Left renal pelvis (tissue), 4 donors: ENCODE results near the gene CD68. TPM values are rescaled to one million over a fixed set of nuclear protein-coding genes. Genes with fewer than 3 reads are reported as not detected.

ENCODE experiments used
- DNase-seq, 4 donors: peaks; one replicate each; pipeline ENCODE4 v3.0.0-alpha.2; 2013; ENCODE audit warnings: low read depth in 4 of 4, low spot score in 3 of 4
- polyA plus RNA-seq, 4 donors: library from polyadenylated mRNA; unstranded; fragments of 120-200 nt; gene quantifications; one replicate each; pipeline ENCODE4 v1.2.1, GENCODE V29; 2013; ENCODE audit not compliant: insufficient read length in 4 of 4

The CD68 gene
- polyA plus RNA-seq, 4 donors = 32.3 to 70.7 (median 54.9) TPM

DNA sequence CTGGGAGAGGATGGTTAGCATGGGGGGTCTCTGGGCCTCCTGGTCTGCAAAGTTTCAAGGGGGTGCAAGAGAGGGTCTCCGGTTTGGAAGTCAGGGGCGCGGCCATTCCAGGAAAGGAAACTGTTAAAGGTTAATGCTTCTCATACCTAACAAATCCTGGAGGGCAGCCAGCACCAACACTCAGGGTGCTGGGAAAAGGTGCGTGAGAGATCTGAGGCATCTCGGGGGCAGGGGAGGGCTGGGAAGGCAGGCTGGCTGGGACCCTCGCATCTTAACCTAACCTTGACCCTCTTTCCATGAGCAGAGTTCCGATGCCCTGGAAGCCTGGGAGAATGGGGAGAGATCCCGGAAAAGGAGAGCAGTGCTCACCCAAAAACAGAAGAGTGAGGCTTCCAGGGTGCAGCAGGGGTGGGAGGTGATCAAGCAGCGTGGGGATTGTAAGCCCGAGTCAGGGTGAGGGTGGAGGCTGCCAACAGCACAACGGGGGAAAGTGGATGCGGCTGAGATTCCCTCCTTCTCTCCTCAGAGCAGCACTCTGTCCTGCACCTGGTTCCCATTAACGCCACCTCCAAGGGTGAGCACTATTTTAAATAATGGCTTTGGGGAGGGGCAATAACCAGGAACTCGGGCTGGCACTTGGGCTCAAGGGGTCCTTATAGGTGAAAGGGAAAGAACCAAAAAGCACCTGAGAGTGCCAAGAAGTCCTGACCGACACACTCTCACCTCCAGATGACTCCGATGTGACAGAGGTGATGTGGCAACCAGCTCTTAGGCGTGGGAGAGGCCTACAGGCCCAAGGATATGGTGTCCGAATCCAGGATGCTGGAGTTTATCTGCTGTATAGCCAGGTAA is 19.9 kb upstream of the CD68 start:
- DNase-seq = no peak

DNA sequence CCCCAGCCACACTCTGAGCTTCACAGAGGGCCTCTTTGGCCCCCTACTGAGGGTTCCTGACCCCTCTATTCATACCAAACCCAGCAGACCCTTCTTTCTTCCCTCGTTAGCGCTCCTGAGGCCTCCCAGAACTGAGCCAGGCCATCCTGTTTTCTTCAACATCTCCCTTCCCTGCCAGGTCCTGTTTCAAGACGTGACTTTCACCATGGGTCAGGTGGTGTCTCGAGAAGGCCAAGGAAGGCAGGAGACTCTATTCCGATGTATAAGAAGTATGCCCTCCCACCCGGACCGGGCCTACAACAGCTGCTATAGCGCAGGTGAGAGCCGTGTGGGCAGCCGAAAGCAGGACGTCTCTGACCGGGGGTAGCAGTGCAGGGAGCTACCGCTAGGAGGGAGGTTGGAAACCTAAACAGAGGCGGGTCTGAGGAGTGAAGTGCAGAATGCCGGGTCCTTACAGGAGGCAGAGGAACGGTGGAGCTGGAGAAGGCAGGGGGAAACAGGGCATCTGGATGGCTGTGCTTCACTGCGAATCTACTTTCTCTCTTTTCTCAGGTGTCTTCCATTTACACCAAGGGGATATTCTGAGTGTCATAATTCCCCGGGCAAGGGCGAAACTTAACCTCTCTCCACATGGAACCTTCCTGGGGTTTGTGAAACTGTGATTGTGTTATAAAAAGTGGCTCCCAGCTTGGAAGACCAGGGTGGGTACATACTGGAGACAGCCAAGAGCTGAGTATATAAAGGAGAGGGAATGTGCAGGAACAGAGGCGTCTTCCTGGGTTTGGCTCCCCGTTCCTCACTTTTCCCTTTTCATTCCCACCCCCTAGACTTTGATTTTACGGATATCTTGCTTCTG is 19.0 kb upstream of the CD68 start:
- DNase-seq = no peak

DNA sequence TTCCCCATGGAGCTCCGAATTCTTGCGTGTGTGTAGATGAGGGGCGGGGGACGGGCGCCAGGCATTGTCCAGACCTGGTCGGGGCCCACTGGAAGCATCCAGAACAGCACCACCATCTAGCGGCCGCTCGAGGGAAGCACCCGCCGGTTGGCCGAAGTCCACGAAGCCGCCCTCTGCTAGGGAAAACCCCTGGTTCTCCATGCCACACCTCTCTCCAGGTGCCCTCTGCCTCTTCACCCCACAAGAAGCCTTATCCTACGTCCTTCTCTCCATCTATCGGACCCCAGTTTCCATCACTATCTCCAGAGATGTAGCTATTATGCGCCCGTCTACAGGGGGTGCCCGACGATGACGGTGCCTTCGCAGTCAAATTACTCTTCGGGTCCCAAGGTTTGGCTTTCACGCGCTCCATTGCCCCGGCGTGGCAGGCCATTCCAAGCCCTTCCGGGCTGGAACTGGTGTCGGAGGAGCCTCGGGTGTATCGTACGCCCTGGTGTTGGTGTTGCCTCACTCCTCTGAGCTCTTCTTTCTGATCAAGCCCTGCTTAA is 18.3 kb upstream of the CD68 start:
- peak in 1 of 4 donors; percentile 80 for DNase-seq

DNA sequence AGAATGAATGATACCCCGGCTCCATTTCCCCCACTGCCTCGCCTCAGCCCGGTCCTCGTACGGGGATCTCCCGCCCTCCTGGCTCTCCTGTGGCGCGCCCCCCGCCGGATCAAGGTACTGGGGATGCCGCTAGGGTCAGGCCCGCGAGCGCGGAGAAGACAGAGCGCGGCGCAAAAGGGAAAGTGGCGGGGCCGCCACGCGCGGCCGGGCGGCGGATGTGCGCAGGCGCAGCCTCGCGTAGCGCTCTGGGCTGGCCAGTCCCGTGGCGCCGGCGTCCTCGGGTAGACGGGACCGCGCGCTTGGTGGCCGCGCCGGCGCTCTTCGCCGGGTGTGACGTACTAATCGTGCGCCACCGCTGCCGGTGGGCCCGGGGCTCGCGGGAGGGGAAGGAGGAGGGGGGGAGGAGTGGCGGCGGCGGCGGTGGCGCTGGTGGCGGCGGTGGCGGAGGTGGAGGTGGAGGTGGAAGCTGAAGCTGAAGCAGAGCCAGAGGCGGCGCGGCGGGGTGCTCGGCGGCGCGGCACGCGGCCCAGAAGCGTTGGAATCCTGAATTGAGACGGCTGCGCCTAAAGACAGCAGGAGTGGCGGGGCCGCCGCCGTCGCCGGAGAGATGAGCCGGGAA is 17.7 kb upstream of the CD68 start, which contains the start of gene SENP3:
Gene SENP3, plus strand, starts transcription at position 331 of the 619 bp plus-strand sequence. CDS start 1,158 bp downstream, outside the sequence.
- DNase-seq = peak; percentile 75 to 85 (median 80)

DNA sequence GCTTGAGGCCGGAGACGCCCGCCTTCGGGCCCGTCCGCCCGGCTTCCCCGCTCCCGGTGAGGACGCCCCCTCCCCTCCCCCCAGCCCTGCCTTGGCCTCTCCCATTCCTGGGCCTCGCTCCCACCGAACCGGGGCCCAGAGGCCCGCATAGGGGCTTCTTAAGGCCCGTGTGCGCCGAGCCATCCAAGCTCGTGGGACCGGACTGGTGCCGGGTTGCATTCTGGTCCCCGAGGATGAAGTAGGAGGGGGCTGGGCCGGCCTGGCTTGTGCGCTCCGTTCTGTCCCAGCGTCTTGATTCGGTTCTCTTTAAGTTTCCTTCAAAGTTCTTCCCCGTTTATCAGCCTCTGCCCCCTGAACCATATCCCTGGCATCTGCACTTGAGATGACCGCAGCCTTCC is 17.2 kb upstream of the CD68 start:
- no peak for DNase-seq

DNA sequence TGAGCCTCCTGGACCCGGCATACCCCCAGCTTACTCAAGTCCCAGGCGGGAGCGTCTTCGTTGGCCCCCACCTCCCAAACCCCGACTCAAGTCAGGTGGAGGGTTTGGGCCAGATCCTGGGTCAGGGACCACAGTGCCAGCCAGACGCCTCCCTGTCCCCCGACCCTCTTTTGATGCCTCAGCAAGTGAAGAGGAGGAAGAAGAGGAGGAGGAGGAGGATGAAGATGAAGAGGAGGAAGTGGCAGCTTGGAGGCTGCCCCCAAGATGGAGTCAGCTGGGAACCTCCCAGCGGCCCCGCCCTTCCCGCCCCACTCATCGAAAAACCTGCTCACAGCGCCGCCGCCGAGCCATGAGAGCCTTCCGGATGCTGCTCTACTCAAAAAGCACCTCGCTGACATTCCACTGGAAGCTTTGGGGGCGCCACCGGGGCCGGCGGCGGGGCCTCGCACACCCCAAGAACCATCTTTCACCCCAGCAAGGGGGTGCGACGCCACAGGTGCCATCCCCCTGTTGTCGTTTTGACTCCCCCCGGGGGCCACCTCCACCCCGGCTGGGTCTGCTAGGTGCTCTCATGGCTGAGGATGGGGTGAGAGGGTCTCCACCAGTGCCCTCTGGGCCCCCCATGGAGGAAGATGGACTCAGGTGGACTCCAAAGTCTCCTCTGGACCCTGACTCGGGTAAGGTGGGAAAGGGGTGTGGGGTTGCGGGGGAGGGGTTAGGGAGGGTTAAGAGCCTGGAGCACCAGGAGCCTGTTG is 16.1 kb upstream of the CD68 start:
- no peak for DNase-seq

DNA sequence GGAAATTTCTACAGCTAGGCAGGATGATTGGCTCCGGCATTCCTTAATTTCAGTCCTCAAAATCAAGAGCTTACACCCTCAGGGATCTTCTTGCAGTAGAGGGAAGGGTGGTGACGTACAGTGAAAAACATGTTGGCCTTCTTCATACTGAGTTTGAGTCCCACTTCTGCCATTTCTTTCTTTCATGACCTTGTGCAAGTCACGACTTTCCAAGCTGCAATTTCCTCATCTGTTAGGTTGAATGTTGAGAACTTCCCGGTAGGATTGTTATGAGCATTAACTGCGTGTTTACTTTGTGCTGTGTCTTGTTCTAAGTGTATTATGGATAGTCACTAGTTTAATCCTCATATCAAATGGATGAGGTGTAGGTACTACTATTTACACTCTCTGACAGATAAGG is 9.9 kb upstream of the CD68 start:
- DNase-seq = no peak

DNA sequence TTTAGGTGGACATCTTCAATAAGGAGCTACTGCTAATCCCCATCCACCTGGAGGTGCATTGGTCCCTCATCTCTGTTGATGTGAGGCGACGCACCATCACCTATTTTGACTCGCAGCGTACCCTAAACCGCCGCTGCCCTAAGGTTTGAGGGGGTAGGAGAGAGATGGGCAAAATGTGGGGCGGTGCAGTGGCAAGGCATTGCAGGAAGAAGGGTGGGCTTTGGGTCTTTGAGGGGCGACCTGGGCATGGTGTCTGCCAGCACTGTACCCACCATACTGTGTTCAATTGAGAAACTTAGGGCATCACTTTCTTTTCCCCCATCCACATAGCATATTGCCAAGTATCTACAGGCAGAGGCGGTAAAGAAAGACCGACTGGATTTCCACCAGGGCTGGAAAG is 9.1 kb upstream of the CD68 start:
- DNase-seq = no peak

DNA sequence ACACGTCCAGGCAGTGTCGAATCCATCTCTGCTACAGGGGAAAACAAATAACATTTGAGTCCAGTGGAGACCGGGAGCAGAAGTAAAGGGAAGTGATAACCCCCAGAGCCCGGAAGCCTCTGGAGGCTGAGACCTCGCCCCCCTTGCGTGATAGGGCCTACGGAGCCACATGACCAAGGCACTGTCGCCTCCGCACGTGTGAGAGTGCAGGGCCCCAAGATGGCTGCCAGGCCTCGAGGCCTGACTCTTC is 7.2 kb upstream of the CD68 start:
- no peak for DNase-seq

DNA sequence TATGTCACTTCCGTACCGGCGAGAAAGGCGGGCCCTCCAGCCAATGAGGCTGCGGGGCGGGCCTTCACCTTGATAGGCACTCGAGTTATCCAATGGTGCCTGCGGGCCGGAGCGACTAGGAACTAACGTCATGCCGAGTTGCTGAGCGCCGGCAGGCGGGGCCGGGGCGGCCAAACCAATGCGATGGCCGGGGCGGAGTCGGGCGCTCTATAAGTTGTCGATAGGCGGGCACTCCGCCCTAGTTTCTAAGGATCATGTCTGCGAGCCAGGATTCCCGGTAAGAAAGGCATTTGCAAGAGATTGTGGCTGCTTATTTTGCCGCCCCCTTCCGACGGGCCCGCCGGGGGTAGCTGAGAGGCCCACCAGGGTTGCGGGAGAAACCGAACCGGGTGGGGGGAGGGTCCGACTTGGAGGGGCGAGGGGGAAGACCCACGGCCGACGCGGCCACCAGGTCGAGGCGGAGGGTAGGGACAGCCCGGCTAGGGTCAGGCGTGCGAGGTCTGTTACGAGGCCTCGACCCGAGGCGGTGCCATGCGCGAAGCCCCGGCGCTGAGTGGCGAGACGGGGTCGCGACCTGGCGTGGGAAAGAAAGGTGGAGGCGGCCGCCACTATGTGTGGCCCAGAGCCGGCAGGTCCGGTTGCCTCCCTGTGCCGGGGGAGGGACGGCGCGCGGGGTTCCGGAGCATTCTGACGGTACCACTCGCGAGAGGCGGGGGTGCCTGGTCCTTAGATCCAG is 6.7 kb upstream of the CD68 start:
- peak; percentile 95 to 98 (median 98) for DNase-seq

DNA sequence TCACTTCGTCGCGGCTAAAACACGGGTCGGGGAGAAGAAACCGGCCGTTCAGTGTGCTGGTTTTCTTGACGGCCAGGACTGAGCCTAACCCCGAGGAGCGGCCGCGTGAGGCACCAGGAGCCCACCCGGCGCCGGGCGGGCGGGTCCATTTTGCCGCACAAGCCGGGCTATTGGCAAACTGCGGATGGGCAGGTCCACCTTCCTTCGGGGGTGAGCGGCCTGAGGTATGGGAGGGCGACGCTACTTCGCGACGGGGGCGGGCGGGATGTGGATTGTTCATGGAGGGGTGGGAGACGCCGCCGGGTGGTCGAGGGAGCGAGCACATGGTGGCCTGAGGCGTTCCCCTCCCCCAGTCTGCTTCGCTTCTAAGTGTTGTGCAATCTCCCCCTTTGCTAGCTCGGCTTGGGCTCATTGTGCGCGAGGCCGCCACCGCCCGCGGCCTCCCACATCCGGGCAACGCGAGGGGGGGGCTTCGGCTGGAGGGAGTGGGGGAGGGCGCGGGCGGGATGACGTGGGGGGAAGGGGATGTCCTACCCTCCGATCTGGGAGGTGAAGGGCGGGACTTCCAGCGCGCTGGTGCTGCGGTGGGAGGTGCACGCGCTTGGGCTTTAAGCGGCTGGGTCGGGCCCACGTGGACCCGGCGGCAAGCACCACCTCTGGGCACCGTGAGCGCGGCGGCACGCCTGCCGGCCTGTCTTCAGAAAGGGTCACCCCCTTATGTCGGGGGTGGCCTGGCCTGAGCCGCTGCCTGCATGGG is 5.9 kb upstream of the CD68 start:
- peak in 3 of 4 donors; percentile 72 to 86 (median 84) for DNase-seq

DNA sequence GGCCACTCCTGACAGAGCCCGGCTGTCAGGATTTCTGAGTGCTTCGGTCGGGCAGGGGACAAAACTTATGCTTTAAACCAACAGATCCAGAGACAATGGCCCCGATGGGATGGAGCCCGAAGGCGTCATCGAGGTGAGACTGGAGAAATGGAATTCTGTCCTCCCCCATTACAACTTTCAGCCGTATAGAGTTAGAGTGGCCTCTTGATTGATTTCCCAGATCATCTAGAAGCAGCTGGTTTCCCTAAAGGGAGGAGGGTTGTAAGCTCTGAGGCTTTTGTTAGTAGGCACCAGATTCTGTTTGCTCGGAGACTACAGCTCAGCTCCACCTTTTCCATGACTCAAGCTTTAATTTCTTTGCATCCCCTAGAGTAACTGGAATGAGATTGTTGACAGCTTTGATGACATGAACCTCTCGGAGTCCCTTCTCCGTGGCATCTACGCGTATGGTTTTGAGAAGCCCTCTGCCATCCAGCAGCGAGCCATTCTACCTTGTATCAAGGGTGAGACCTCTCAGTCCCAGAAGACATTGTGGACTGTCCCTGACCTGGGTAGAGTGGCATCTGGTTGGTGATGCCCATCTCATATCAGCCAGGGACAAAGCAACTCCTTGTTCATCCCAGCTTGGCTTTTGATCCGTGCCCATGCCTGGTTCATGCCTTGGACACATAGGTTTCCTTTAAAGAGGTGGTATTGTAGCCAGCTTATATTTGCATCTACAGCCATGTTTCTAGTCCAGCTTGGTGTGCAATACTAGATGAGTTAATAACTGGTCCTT is 5.1 kb upstream of the CD68 start:
- DNase-seq = no peak

DNA sequence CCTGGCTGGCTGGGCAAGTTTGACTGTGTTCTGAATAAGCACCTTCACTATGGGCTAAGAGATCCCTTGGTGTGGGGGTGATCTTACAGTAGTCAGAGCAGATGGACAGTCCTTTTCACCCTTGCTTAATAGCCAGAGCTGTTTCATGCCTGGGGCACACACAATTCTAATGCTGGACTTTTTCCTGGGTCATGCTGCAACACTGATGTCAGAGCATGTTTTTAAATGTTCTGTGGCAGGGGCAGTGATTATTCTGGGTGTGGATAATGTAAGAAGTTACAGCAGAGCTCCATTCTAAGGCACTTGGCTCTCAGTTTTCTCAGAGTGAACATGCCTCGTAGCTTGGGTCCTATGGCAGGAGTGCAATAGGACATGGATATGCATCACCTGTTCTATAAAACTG is 4.0 kb upstream of the CD68 start:
- no peak for DNase-seq

DNA sequence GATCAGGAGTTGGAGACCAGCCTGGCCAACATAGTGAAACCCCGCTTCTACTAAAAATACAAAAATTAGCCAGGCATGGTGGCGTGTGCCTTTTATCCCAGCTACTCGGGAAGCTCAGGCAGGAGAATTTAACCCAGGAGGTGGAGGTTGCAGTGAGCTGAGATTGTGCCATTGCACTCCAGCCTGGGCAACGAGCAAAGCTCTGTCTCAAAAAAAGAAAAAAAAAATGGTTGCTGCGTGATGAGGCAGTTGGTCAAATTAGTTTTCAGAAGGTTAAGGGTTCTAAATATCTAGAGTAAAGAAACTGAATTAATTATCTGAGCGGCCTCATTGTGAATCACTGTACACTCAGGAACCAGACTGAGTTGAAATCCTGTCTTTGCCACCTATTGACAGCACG is 3.5 kb upstream of the CD68 start:
- DNase-seq = no peak

DNA sequence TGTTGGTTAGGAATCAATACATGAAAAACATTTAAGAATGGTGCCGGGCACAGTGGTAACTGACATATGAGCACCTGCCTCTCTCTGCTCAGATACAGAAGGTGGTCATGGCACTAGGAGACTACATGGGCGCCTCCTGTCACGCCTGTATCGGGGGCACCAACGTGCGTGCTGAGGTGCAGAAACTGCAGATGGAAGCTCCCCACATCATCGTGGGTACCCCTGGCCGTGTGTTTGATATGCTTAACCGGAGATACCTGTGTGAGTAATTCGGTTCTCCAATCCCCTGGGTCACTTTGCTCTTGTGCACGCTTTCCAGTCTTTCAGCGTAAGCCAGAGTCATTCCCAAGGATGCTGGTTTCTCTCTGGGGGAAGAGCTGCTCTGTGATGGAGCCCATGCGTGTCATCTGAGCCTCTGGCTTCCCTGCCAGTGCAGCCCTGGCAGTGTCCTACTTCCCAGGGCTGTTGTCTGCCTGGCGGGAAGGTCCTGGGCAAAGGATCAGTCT is 3.0 kb upstream of the CD68 start:
- no peak for DNase-seq

DNA sequence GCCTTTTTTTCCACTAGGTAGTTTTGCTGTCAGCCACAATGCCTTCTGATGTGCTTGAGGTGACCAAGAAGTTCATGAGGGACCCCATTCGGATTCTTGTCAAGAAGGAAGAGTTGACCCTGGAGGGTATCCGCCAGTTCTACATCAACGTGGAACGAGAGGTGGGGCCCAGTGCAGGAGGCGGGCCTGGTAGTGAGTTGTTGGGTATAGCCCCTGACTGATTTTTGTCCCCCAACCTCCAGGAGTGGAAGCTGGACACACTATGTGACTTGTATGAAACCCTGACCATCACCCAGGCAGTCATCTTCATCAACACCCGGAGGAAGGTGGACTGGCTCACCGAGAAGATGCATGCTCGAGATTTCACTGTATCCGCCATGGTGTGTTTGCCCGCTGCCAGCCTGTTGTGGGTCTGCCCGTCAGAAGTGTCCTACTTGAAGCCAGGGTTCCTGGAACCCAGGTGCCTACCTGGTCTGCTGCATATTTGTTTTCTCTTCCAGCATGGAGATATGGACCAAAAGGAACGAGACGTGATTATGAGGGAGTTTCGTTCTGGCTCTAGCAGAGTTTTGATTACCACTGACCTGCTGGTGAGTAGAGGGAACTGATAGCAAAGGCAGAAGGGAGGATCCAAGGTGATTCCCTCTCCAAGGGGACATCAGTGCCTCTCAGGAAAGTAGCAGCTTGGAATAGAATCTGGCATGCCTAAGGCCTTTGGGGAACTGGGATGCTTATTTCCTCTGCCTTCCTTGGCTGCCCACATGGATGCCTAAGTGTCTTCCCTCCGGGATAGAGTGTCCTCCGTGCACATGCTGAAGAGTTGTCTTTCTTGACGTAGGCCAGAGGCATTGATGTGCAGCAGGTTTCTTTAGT is 1.9 kb upstream of the CD68 start:
- no peak for DNase-seq
